ENCODE measurements around the gene GP1BB. TPM values are rescaled to one million over a fixed set of nuclear protein-coding genes. Genes with fewer than 3 reads are reported as not detected.

The GP1BB gene
- total and polyA plus RNA-seq, 2 of the 4 experiments (the other 2 are of a cell fraction), result 0.18 to 1.5 TPM

DNA sequence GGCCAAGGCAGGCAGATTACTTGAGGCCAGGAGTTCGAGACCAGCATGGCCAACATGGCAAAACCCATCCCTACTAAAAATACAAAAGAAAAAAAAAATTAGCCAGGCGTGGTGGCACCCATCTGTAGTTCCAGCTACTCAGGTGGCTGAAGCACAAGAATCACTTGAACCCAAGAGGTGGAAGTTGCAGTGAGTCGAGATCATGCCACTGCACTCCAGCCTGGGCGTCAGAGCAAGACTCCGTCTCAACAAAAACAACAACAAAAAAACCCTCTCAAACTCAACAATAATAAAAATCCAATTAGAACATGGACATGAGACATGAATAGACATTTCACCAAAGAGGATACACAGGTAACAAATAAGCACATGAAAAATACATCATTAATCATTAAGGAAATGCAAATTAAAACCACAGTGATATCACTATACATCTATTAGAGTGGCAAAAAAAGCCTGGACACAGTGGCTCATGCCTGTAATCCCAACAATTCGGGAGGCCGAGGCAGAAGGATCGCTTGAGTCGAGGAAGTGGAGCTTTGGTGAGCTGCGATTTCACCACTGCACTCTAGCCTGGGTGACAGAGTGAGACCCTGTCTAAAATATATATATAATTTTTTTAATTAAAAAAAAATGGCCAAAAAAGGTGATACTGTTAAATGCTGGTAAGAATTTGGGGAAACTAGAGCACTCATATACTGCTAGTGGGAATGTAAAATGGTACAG, 21.8 kb upstream of the GP1BB start:
- Histone ChIP-seq H2AK9ac (replicated peaks; ENCODE audit: low read depth, low read length, poor library complexity) (no peak overlapping the region), H2BK20ac (ENCODE audit: low read depth, low read length) (no peak overlapping the region), H3K4me2 (ENCODE audit: low read depth, low read length) (no peak overlapping the region), H2AK5ac (ENCODE audit: low read depth, low read length) (no peak overlapping the region), H3K27ac (ENCODE audit: insufficient read depth, low read length) (no peak overlapping the region), H3K9me3 (ENCODE audit: control insufficient read depth, insufficient read depth, low read length) (no peaks in the 10 kb centered on the region), H4K5ac (ENCODE audit: low read depth, low read length) (no peak overlapping the region), H2BK15ac (ENCODE audit: low read depth, low read length) (no peak overlapping the region), H3K4me3 (ENCODE audit: insufficient read depth, low read depth, low read length) (no peak overlapping the region), H4K20me1 (ENCODE audit: insufficient read depth, low read length) (no peaks in the 10 kb centered on the region), H3K79me1 (ENCODE audit: low read depth in 1 of 2, low read length in 2 of 2) (no peaks in the 10 kb centered on the region), H3K36me3 (ENCODE audit: control insufficient read depth, insufficient read depth, low read length) (no peaks in the 10 kb centered on the region), H3K18ac (ENCODE audit: low read depth, low read length) (no peak overlapping the region), H4K91ac (ENCODE audit: insufficient read depth, low read depth, low read length) (no peak overlapping the region), H2BK120ac (ENCODE audit: low read depth, low read length) (no peak overlapping the region), H3K4ac (ENCODE audit: low read depth, low read length) (no peak overlapping the region), H3K9ac (ENCODE audit: low read depth, low read length) (no peak overlapping the region), H3K14ac (replicated peaks; ENCODE audit: low read depth, low read length) (no peak overlapping the region), H3K23ac (ENCODE audit: low read depth, low read length) (no peak overlapping the region), H3K4me1 (ENCODE audit: control insufficient read depth, insufficient read depth, low read length) (no peaks in the 10 kb centered on the region), H3K9me1 (ENCODE audit: insufficient read depth, low read length) (no peaks in the 10 kb centered on the region), H3K27me3 (ENCODE audit: control insufficient read depth, insufficient read depth, low read length) (peaks cover 34% of the 10 kb centered on the region), H4K8ac (ENCODE audit: low read depth in 2 of 2, low read length in 2 of 2) (no peak overlapping the region), H2AFZ (replicated peaks; ENCODE audit: low read length, poor library complexity) (no peak overlapping the region), H3K56ac (ENCODE audit: extremely low read depth, insufficient read depth, low read length) (no peak overlapping the region), H2BK5ac (ENCODE audit: low read depth, low read length, poor library complexity, severe bottlenecking) (no peak overlapping the region)
- intact Hi-C loops (cut with micrococcal nuclease) (no loop called here), dilution Hi-C loops (cut with HindIII; ENCODE audit: low sequenced_read_pairs, unreplicated experiment) (no loop called here), in situ Hi-C loops (cut with MboI; ENCODE audit: low sequenced_read_pairs) (no loop called here)
- POLR2A ChIA-PET (ENCODE audit: unreplicated experiment), result no interaction called here
- no peak for TF ChIP-seq CEBPB (IDR thresholded peaks at IDR 0.05; ENCODE audit: low read depth, low read length)
- DNase-seq (no peak), ATAC-seq (ENCODE audit: low read depth) (no peak)
- WGBS, 2 experiments (ENCODE audit: extremely low coverage in 2 of 2, insufficient read length in 1 of 2), result 60% methylated on average over 1 of the region's 10 CpGs; no CpG with 5 or more reads in 1 of the 2 experiments
- no TSS peak for BruUV-seq (replicated peaks)
- CTCF ChIA-PET, result interaction anchor here (0.7 kb wide), 1 partner anchor 17 kb away, joined by 5 read pairs; no protein-coding TSS in a partner anchor

All from IMR-90 (cell line).